ENCODE results near the gene COL8A2.

DNA sequence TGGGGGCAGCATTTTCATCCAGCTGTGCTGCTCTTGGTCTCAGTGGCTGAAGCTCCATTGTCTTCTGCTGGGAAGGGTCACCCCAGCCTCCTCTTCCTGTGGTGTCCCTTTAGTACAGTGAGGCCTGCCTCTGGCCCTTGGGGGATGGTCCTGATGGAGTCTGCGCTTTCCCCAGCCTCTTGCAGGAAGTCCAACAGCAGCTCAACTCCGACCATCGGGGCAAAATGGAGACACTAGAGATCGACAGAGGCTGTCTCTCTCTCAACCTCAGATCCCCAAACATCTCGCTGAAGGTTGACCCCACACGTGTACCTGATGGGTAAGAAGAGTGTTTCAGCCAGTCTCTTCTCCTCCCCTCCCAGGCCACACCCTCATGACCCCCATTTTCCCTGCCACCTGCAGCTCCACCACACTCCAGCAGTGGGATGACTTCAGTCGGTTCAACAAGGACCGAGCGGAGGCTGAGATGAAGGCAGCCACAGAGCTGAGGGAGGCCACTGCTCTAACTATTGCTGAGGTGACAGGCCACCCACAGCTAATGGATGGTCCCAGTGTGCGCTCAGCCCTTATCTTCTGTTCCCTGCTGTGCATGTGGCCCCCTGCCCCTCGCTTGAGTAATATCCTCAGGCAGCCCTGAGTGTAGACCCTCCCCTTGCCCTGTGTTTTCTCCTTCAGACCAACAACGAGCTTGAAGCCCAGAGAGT lies 38.3 kb downstream of the COL8A2 start:
- TF ChIP-seq EZH2phosphoT487 (IDR thresholded peaks at IDR 0.05; ENCODE audit: insufficient read depth, low read depth) (no peak), EZH2 (IDR thresholded peaks at IDR 0.05; ENCODE audit: insufficient read depth, poor library complexity, severe bottlenecking) (no peak)
